Thyroid gland (tissue), 4 donors: ENCODE measurements around the gene JAG1. TPM values are rescaled to one million over a fixed set of nuclear protein-coding genes. Genes with fewer than 3 reads are reported as not detected.

Experiments
- DNase-seq, 2 donors: peaks; one replicate each; pipeline ENCODE4 v3.0.0-alpha.2; 2019
- H3K27ac ChIP-seq, 3 donors: fragments of 200-600 bp; sonication (generic); 1 replicate in 2 of 3; 2 replicates in 1 of 3; pipeline ENCODE4 v1.5.1; 2016 to 2019; ENCODE audit warnings: mild to moderate bottlenecking in 1 of 3, moderate library complexity in 1 of 3
- H3K27me3 ChIP-seq: fragments of 200-600 bp; sonication (generic); one replicate; pipeline ENCODE4 v1.5.1; 2019
- H3K36me3 ChIP-seq, 2 donors: fragments of 200-600 bp; sonication (generic); one replicate each; pipeline ENCODE4 v1.5.1; 2016 to 2019
- H3K4me1 ChIP-seq, 2 donors: fragments of 200-600 bp; sonication (generic); one replicate each; pipeline ENCODE4 v1.5.1; 2017 to 2019
- H3K4me3 ChIP-seq, 3 donors: fragments of 200-600 bp; sonication (generic); replicated peaks in 1 of 3; 1 replicate in 2 of 3; 2 replicates in 1 of 3; pipeline ENCODE4 v1.5.1; 2016; ENCODE audit warnings: mild to moderate bottlenecking in 1 of 3
- H3K9me3 ChIP-seq: fragments of 200-600 bp; sonication (generic); one replicate; pipeline ENCODE4 v1.5.1; 2017
- CTCF ChIP-seq, 6 experiments: fragments of 200-600 bp in 3 of 6; fragments of 450-650 bp in 3 of 6; sonication (generic) in 3 of 6; IDR thresholded peaks; one replicate each; pipeline ENCODE4 v1.5.1; 2016 to 2019; ENCODE audit warnings: antibody characterized with exemption in 6 of 6, mild to moderate bottlenecking in 2 of 6, inconsistent platforms in 1 of 6, moderate library complexity in 1 of 6
- POLR2A ChIP-seq, 2 donors: fragments of 450-650 bp; IDR thresholded peaks; one replicate each; pipeline ENCODE4 v1.6.1; 2017; ENCODE audit warnings: antibody characterized with exemption in 2 of 2, mild to moderate bottlenecking in 2 of 2, moderate library complexity in 1 of 2
- WGBS, 2 donors: methylation state at CpG; one replicate each; pipeline ENCODE4 v1.1.5; 2017; 5-methylcytosine and 5-hydroxymethylcytosine counted together
- intact Hi-C: fragments of 100-400 bp; cut with DNase I; formaldehyde crosslinking; loops from one replicate; pipeline ENCODE4 v1.15.1; 2023
- total RNA-seq, 4 donors: library from RNA; depleted of rRNA; stranded (reverse); fragments of >200 nt; gene quantifications; one replicate each; pipeline ENCODE4 v1.2.3, GENCODE V29; 2016

The JAG1 gene
- total RNA-seq, 4 donors from 2014 or later = 41.2 to 67.9 (median 46.2) TPM

GRCh38 chr20:10687895-10688294 lies 14.1 kb upstream of the JAG1 start:
- no peaks in the 10 kb centered on the region for H3K36me3 ChIP-seq
- H3K27me3 ChIP-seq = no peaks in the 10 kb centered on the region
- WGBS, 2 donors = 86 to 89% methylated on average over 5 of the region's 5 CpGs
- no peak overlapping the region for H3K4me3 ChIP-seq
- H3K4me1 ChIP-seq = peaks cover 4 to 11% of the 10 kb centered on the region in 2 donors
- DNase-seq = no peak
- no peak overlapping the region for H3K27ac ChIP-seq
- no peaks in the 10 kb centered on the region for H3K9me3 ChIP-seq
- intact Hi-C loops = no loop called here
- TF ChIP-seq CTCF (IDR thresholded peaks at IDR 0.05) = no peak
- TF ChIP-seq POLR2A (IDR thresholded peaks at IDR 0.05) = no peak

- no peak for TF ChIP-seq CTCF (IDR thresholded peaks at IDR 0.05)
- no peak for TF ChIP-seq POLR2A (IDR thresholded peaks at IDR 0.05)
- DNase-seq = peak; percentile 50 to 73
- Histone ChIP-seq H3K4me1 (peaks cover 4 to 11% of the 10 kb centered on the region in 2 donors), H3K27ac (no peak overlapping the region), H3K27me3 (no peaks in the 10 kb centered on the region), H3K4me3 (no peak overlapping the region), H3K36me3 (no peaks in the 10 kb centered on the region), H3K9me3 (no peaks in the 10 kb centered on the region)
- WGBS, 2 donors = 66 to 76% methylated on average over 13 to 14 of the region's 14 CpGs
- intact Hi-C loops = no loop called here
Observed at GRCh38 chr20:10686356-10687133, 12.7 kb upstream of the JAG1 start.

- 92 to 99% methylated on average over 2 of the region's 2 CpGs for WGBS, 2 donors
- peaks cover 4 to 11% of the 10 kb centered on the region in 2 donors for H3K4me1 ChIP-seq
- H3K27me3 ChIP-seq = no peaks in the 10 kb centered on the region
- intact Hi-C loops = no loop called here
- H3K36me3 ChIP-seq = no peaks in the 10 kb centered on the region
- no peaks in the 10 kb centered on the region for H3K9me3 ChIP-seq
- no peak for TF ChIP-seq POLR2A (IDR thresholded peaks at IDR 0.05)
- TF ChIP-seq CTCF (IDR thresholded peaks at IDR 0.05) = no peak
- no peak overlapping the region for H3K4me3 ChIP-seq
- no peak overlapping the region for H3K27ac ChIP-seq
- DNase-seq = no peak
Observed at GRCh38 chr20:10683537-10683936, 9.7 kb upstream of the JAG1 start.

GRCh38 chr20:10682939-10683338 lies 9.1 kb upstream of the JAG1 start:
- H3K9me3 ChIP-seq = no peaks in the 10 kb centered on the region
- intact Hi-C loops = no loop called here
- H3K4me1 ChIP-seq = peaks cover 4 to 11% of the 10 kb centered on the region in 2 donors
- DNase-seq = no peak
- WGBS, 2 donors = 64 to 80% methylated on average over 3 of the region's 3 CpGs
- no peak overlapping the region for H3K4me3 ChIP-seq
- H3K27me3 ChIP-seq = no peaks in the 10 kb centered on the region
- TF ChIP-seq CTCF (IDR thresholded peaks at IDR 0.05) (no peak), POLR2A (IDR thresholded peaks at IDR 0.05) (no peak)
- no peaks in the 10 kb centered on the region for H3K36me3 ChIP-seq
- H3K27ac ChIP-seq = no peak overlapping the region

- Histone ChIP-seq H3K27me3 (no peaks in the 10 kb centered on the region), H3K4me1 (peaks cover 1 to 7% of the 10 kb centered on the region in 2 donors), H3K27ac (no peak overlapping the region), H3K36me3 (no peaks in the 10 kb centered on the region), H3K4me3 (no peak overlapping the region), H3K9me3 (no peaks in the 10 kb centered on the region)
- TF ChIP-seq POLR2A (IDR thresholded peaks at IDR 0.05) (no peak), CTCF (IDR thresholded peaks at IDR 0.05) (no peak)
- no peak for DNase-seq
- WGBS, 2 donors = 96 to 99% methylated on average over 4 of the region's 4 CpGs
- intact Hi-C loops = no loop called here
Observed at GRCh38 chr20:10681494-10681893, 7.7 kb upstream of the JAG1 start.
